ENCODE measurements around the gene TBX3. TPM values are rescaled to one million over a fixed set of nuclear protein-coding genes. Genes with fewer than 3 reads are reported as not detected.

The TBX3 gene
- total and polyA plus RNA-seq, 10 of the 15 experiments (the other 5 are each of a cell fraction or from before 2014, with no cell fraction given), result 0.04 to 0.28 (median 0.08) TPM; not detected in 7

- H3K4me2 ChIP-seq (ENCODE audit: control insufficient read depth, insufficient read depth), result no peak overlapping the region
- BruUV-seq (replicated peaks), result no TSS peak
- POLR2A ChIA-PET, result no interaction called here
- RAD21 ChIA-PET (ENCODE audit: unreplicated experiment), result no interaction called here
- no peaks in the 10 kb centered on the region for H4K20me1 ChIP-seq (ENCODE audit: control insufficient read depth, insufficient read depth)
- no peak overlapping the region for H2AFZ ChIP-seq (ENCODE audit: control insufficient read depth, low read depth, low read length)
- H3K27ac ChIP-seq (ENCODE audit: control insufficient read depth, insufficient read depth), result no peak overlapping the region
- SMC1A ChIA-PET (ENCODE audit: uncharacterized antibody, unreplicated experiment), result no interaction called here
- H3K4me3 ChIP-seq, result no peak overlapping the region
- no peaks in the 10 kb centered on the region for H3K36me3 ChIP-seq (ENCODE audit: control insufficient read depth in 2 of 2, insufficient read depth in 2 of 2, low read length in 1 of 2)
- CTCF ChIA-PET, result no interaction called here
- H3K4me1 ChIP-seq (ENCODE audit: control insufficient read depth, insufficient read depth, low read length), result no peaks in the 10 kb centered on the region
- in situ Hi-C loops (cut with MboI), result no loop called here
- 41% methylated on average over 49 of the region's 62 CpGs for WGBS (ENCODE audit: insufficient coverage, insufficient replicate concordance, low lambda C conversion rate, missing lambda C conversion rate)
- peaks cover 4 to 5% of the 10 kb centered on the region in 2 experiments for H3K27me3 ChIP-seq (replicated peaks in 1 of 2; ENCODE audit: control insufficient read depth in 2 of 2, insufficient read depth in 2 of 2, low read length in 1 of 2)
- ATAC-seq (no peak), DNase-seq (ENCODE audit: low read depth, low spot score) (no peak), FAIRE-seq (no peak)
- H3K79me2 ChIP-seq (ENCODE audit: control insufficient read depth, insufficient read depth, low read length), result no peaks in the 10 kb centered on the region
- H3K9me3 ChIP-seq (replicated peaks; ENCODE audit: control insufficient read depth, insufficient read depth, low read length), result no peaks in the 10 kb centered on the region
- no peak overlapping the region for H3K9ac ChIP-seq (ENCODE audit: control insufficient read depth, insufficient read depth, low read length)
- intact Hi-C loops (cut with micrococcal nuclease; ENCODE audit: unreplicated experiment), result no loop called here
- TF ChIP-seq GATAD2B (conservative IDR thresholded peaks at IDR 0.05; ENCODE audit: low read depth) (no peak), ZNF274 (IDR thresholded peaks at IDR 0.05; ENCODE audit: insufficient read depth, insufficient read length) (no peak), EGR1 (IDR thresholded peaks at IDR 0.05; ENCODE audit: borderline replicate concordance in 1 of 2, low read depth in 2 of 2, low read length in 2 of 2) (no peak), IRF5 (IDR thresholded peaks at IDR 0.05; ENCODE audit: borderline replicate concordance) (no peak)
Measured at GRCh38 chr12:114692186-114693058, 8.4 kb upstream of the TBX3 start.

- H3K27ac ChIP-seq (ENCODE audit: control insufficient read depth, insufficient read depth), result no peak overlapping the region
- 32% methylated on average over 14 of the region's 18 CpGs for WGBS (ENCODE audit: insufficient coverage, insufficient replicate concordance, low lambda C conversion rate, missing lambda C conversion rate)
- no peak overlapping the region for H3K4me3 ChIP-seq
- ATAC-seq (no peak), DNase-seq (ENCODE audit: low read depth, low spot score) (no peak), FAIRE-seq (no peak)
- no peaks in the 10 kb centered on the region for H3K79me2 ChIP-seq (ENCODE audit: control insufficient read depth, insufficient read depth, low read length)
- in situ Hi-C loops (cut with MboI), result no loop called here
- no peaks in the 10 kb centered on the region for H3K4me1 ChIP-seq (ENCODE audit: control insufficient read depth, insufficient read depth, low read length)
- no TSS peak for BruUV-seq (replicated peaks)
- no peak overlapping the region for H2AFZ ChIP-seq (ENCODE audit: control insufficient read depth, low read depth, low read length)
- no peaks in the 10 kb centered on the region for H3K9me3 ChIP-seq (replicated peaks; ENCODE audit: control insufficient read depth, insufficient read depth, low read length)
- RAD21 ChIA-PET (ENCODE audit: unreplicated experiment), result no interaction called here
- SMC1A ChIA-PET (ENCODE audit: uncharacterized antibody, unreplicated experiment), result no interaction called here
- H3K4me2 ChIP-seq (ENCODE audit: control insufficient read depth, insufficient read depth), result no peak overlapping the region
- H3K36me3 ChIP-seq (ENCODE audit: control insufficient read depth in 2 of 2, insufficient read depth in 2 of 2, low read length in 1 of 2), result no peaks in the 10 kb centered on the region
- H4K20me1 ChIP-seq (ENCODE audit: control insufficient read depth, insufficient read depth), result no peaks in the 10 kb centered on the region
- intact Hi-C loops (cut with micrococcal nuclease; ENCODE audit: unreplicated experiment), result no loop called here
- no peak overlapping the region for H3K9ac ChIP-seq (ENCODE audit: control insufficient read depth, insufficient read depth, low read length)
- H3K27me3 ChIP-seq (replicated peaks in 1 of 2; ENCODE audit: control insufficient read depth in 2 of 2, insufficient read depth in 2 of 2, low read length in 1 of 2), result peaks cover 4 to 5% of the 10 kb centered on the region in 2 experiments
- POLR2A ChIA-PET, result no interaction called here
- CTCF ChIA-PET, result no interaction called here
- TF ChIP-seq YY1 (IDR thresholded peaks at IDR 0.05; ENCODE audit: low read depth, low read length) (no peak), CBX5 (IDR thresholded peaks at IDR 0.05; ENCODE audit: low read depth) (no peak), MEF2A (IDR thresholded peaks at IDR 0.05; ENCODE audit: insufficient read depth, low read depth, low read length) (no peak), IKZF2 (IDR thresholded peaks at IDR 0.05) (no peak), FOS (IDR thresholded peaks at IDR 0.05; ENCODE audit: borderline replicate concordance, extremely low read depth, insufficient read length) (no peak), EZH2 (IDR thresholded peaks at IDR 0.05; ENCODE audit: borderline replicate concordance, control insufficient read depth, low read depth, low read length) (no peak), MEF2B (IDR thresholded peaks at IDR 0.05; ENCODE audit: partially characterized antibody, poor library complexity, severe bottlenecking) (no peak), ASH2L (IDR thresholded peaks at IDR 0.05; ENCODE audit: borderline replicate concordance, low read depth) (no peak)
Measured at GRCh38 chr12:114691763-114692185, 7.8 kb upstream of the TBX3 start.
